BJ (cell line): Measurements from ENCODE around the gene SHANK1. TPM values are rescaled to one million over a fixed set of nuclear protein-coding genes. Genes with fewer than 3 reads are reported as not detected.

Source experiments
- CTCF ChIA-PET: fragments of 350-600 bp; formaldehyde crosslinking; extraction: SDS; loops from one replicate; lab custom pipeline; 2021; ENCODE audit warnings: antibody characterized with exemption, inconsistent platforms; lab: Yijun Ruan, JAX
- POLR2A ChIA-PET: fragments of 300-600 bp; sonication (Branson Sonifier 250); formaldehyde crosslinking; extraction: SDS; loops from one replicate; lab custom pipeline; 2021; ENCODE audit warnings: antibody characterized with exemption; lab: Charles Lee
- DNase-seq: peaks from one replicate; pipeline ENCODE4 v3.0.0-alpha.2; 2011; ENCODE audit warnings: low read depth
- H3K27me3 ChIP-seq: 2 replicates; pipeline ENCODE4 v1.6.0; 2011; ENCODE audit warnings: low read length; ENCODE audit not compliant: control insufficient read depth, insufficient read depth
- H3K36me3 ChIP-seq: 2 replicates; pipeline ENCODE4 v1.5.1; 2011; ENCODE audit warnings: low read length; ENCODE audit not compliant: control insufficient read depth, insufficient read depth
- H3K4me3 ChIP-seq: 2 replicates; pipeline ENCODE4 v1.5.1; 2011; ENCODE audit warnings: low read depth, mild to moderate bottlenecking, control low read depth, low read length
- CTCF ChIP-seq: IDR thresholded peaks from 2 replicates; pipeline ENCODE4 v1.5.1; 2011; ENCODE audit warnings: low read depth, mild to moderate bottlenecking, control low read depth, inconsistent platforms, low read length, moderate library complexity; ENCODE audit not compliant: insufficient read depth
- polyA plus RNA-seq: library from polyadenylated mRNA; depleted of rRNA; stranded (reverse); fragments of >200 nt; gene quantifications from 2 replicates; pipeline ENCODE4 v1.2.3, GENCODE V29; 2011

Gene SHANK1
- polyA plus RNA-seq, 1 experiment, result 1.8 TPM

GRCh38 chr19:50647879-50648615 is 71.6 kb downstream of the SHANK1 start:
- ChIA-PET POLR2A (no interaction called here), CTCF (interaction anchor here (0.6 kb wide), 1 partner anchor 55 kb away, joined by 3 read pairs; no protein-coding TSS in a partner anchor)
- Histone ChIP-seq H3K27me3 (peaks cover 1% of the 10 kb centered on the region; the same call in 1 of the 2 replicates), H3K4me3 (no peak overlapping the region), H3K36me3 (no peaks in the 10 kb centered on the region)
- no peak for DNase-seq
- no peak for TF ChIP-seq CTCF

DNA sequence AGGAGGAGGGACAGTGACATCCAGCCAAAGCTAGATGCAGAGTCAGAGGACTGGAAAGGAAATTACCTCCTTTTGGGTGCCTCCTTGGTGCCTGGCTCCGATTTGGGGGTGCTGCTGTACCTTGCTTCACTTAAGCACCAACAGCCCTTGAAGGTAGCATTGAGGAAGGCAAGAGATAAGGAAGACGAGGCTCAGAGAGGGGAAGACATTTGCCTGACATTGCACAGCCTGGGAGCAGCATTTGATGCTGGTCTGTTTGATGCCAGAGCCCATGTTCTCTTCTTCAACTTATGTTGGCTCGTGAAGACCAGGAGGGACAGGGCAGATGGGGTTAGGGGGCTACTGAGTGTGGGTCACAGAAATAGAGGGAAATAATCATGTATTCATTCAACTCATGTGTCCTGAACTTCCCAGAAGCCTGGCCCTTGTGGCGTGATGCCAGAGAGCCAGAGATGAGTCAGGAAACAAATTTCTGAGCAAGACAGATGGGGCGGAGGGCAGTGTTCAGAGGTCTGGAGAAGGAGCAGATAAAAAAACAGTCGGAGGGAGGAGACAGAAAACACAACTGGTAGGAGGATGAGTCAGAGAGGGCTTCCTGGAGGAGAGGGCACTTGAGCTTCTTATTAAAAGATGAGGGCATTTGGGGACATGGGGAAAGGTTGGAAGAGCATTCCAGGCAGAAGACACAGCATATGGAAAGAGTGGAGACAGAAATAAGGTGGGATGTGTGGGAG is 73.4 kb downstream of the SHANK1 start:
- ChIA-PET POLR2A (no interaction called here), CTCF (no interaction called here)
- no peaks in the 10 kb centered on the region; the same call in 1 of the 2 replicates for H3K27me3 ChIP-seq

GRCh38 chr19:50645107-50645506 is 74.5 kb downstream of the SHANK1 start:
- no peak for DNase-seq
- H3K27me3 ChIP-seq, result peaks cover under 1% of the 10 kb centered on the region; the same call in 1 of the 2 replicates
- no peak overlapping the region for H3K4me3 ChIP-seq
- H3K36me3 ChIP-seq, result no peaks in the 10 kb centered on the region
- POLR2A ChIA-PET, result no interaction called here
- TF ChIP-seq CTCF, result no peak
- CTCF ChIA-PET, result no interaction called here

More for the DNA sequence above, 73.4 kb downstream of the SHANK1 start:
- H3K36me3 ChIP-seq, result no peaks in the 10 kb centered on the region
- no peak overlapping the region for H3K4me3 ChIP-seq
- TF ChIP-seq CTCF, result no peak
- no peak for DNase-seq

GRCh38 chr19:50644315-50644915 is 75.2 kb downstream of the SHANK1 start:
- ChIA-PET POLR2A (no interaction called here), CTCF (interaction anchor here (0.9 kb wide), 1 partner anchor 25 kb away, joined by 3 read pairs; no protein-coding TSS in a partner anchor)
- no peaks in the 10 kb centered on the region for H3K36me3 ChIP-seq
- H3K27me3 ChIP-seq, result peaks cover 5% of the 10 kb centered on the region
- TF ChIP-seq CTCF, result no peak
- no peak overlapping the region for H3K4me3 ChIP-seq
- DNase-seq, result no peak

DNA sequence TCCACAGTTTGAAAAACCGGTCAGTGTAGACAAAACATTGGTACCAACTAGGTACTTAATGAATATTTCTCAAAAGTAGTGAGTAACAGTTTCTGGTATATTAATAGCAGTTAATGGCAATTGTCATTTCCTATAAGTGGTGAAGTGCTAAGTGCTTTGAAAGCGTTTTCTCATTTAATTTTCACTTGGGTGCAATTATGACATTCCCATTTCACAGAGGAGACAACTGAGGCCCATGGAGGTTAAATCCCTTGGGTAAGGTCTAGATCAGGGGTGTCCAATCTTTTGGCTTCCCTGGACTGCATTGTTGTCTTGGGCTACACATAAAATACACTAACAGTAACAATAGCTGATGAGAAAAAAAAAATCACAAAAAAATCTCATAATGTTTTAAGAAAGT is 79.2 kb downstream of the SHANK1 start:
- Histone ChIP-seq H3K4me3 (no peak overlapping the region), H3K36me3 (no peaks in the 10 kb centered on the region), H3K27me3 (peaks cover 13% of the 10 kb centered on the region)
- no peak for DNase-seq
- ChIA-PET CTCF (no interaction called here), POLR2A (no interaction called here)
- no peak for TF ChIP-seq CTCF
